ENCODE results near the gene FAM227B.
"Not testable (repeated sequence)": the region's sequence is repeated elsewhere in the genome, so short reads cannot be mapped to it uniquely, and the experiment has no call there.

FAM227B gene

DNA sequence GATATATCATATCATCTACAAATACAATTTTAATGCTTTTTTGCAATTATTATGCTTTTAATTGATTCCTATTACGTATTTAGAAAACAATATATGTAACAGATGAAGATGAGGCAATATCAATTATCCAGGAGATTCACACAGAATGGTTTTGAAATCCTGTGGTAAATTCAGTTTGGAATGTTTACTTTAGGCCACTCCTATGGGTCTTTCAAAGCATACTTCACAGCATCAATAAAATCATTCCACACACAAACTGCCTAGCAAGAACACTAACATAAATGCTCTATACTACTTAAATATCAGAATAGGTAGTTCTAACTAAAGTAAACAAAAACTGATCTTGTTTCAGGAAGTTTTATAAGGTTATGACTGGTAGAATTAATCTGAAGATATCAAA lies 90.5 kb downstream of the FAM227B start:
- DNase-seq (ENCODE audit: low spot score), result no peak
- H3K4me3 ChIP-seq, result no peak overlapping the region
- TF ChIP-seq, protein P1, sequence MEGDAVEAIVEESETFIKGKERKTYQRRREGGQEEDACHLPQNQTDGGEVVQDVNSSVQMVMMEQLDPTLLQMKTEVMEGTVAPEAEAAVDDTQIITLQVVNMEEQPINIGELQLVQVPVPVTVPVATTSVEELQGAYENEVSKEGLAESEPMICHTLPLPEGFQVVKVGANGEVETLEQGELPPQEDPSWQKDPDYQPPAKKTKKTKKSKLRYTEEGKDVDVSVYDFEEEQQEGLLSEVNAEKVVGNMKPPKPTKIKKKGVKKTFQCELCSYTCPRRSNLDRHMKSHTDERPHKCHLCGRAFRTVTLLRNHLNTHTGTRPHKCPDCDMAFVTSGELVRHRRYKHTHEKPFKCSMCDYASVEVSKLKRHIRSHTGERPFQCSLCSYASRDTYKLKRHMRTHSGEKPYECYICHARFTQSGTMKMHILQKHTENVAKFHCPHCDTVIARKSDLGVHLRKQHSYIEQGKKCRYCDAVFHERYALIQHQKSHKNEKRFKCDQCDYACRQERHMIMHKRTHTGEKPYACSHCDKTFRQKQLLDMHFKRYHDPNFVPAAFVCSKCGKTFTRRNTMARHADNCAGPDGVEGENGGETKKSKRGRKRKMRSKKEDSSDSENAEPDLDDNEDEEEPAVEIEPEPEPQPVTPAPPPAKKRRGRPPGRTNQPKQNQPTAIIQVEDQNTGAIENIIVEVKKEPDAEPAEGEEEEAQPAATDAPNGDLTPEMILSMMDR (IDR thresholded peaks at IDR 0.05), result no peak
- no peak overlapping the region for H3K27ac ChIP-seq

DNA sequence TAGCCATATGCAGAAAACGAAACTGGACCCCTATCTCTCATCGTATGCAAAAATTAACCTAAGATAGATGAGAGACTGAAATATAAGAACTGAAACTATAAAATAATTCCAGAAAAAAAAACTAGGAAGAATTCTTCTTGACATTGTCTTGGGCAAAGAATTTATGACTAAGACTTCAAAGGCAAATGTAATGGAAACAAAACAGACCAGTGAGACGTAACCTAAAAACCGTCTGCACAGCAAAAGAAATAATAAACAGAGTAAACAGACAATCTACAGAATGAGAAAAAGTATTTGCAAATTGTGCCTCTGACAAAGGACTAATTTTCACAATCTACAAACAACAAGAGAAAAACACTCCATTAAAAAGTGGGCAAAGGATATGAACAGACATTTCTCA lies 92.3 kb downstream of the FAM227B start:
- Histone ChIP-seq H3K27ac (no peak overlapping the region), H3K4me3 (no peak overlapping the region)
- TF ChIP-seq, protein P1 (IDR thresholded peaks at IDR 0.05), result no peak
- DNase-seq (ENCODE audit: low spot score), result no peak

DNA sequence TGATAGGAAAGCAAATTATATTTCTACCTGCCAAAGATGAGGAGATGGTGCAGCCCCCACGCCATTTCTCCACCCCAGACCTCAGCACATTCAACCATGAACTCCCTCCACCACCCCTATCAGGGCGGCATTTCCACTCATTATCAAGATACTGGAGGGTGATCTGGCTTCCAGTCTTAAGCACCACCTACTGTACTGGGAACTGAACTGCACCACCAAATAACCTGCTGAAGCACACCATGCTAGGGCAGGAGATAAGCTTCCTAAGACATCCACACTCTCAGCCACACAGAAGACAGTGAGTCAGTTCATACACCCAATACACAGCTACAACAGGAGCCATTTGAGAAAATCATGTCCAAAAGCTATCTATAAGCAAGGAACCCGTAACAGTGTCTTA lies 98.8 kb downstream of the FAM227B start:
- TF ChIP-seq, protein P1 (IDR thresholded peaks at IDR 0.05), result no peak
- DNase-seq (ENCODE audit: low spot score), result no peak
- H3K4me3 ChIP-seq, result no peak overlapping the region
- no peak overlapping the region for H3K27ac ChIP-seq

DNA sequence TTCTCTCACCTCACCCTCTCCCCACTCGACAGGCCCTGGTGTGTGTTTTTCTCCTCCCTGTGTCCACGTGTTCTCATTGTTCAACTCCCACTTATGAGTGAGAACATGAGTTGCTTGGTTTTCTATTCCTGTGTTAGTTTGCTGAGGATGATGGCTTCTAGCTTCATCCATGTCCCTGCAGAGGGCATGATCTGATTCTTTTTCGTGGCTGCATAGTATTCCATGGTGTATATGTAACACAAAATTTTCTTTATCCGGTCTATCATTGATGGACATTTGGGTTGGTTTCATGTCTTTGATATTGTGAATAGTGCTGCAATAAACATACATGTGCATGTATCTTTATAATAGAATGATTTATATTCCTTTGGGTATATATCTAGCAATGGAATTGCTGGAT lies 107.9 kb downstream of the FAM227B start:
- not testable (repeated sequence) for H3K4me3 ChIP-seq; H3K27ac ChIP-seq; DNase-seq (ENCODE audit: low spot score)

DNA sequence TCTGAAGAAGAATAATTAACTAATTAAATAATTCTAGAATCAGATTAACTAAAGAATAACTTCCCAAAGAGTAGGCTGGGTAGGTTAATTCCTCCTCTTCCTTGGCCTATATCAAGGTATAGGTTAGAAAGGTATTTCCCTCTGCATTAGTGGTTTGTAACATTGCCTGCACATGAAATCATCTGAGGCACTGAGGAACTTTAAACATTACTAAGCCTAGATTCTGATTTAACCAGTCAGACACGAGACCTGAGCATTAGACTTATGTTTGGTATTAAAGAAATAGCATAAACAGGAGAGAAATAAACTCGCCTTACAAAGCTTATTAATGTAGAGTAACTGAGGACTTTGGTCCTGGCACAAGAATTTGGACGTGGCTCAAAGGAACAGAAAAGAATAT lies 113.4 kb downstream of the FAM227B start:
- Histone ChIP-seq H3K27ac (no peak overlapping the region), H3K4me3 (no peak overlapping the region)
- TF ChIP-seq, protein P1 (IDR thresholded peaks at IDR 0.05), result no peak
- no peak for DNase-seq (ENCODE audit: low spot score)

DNA sequence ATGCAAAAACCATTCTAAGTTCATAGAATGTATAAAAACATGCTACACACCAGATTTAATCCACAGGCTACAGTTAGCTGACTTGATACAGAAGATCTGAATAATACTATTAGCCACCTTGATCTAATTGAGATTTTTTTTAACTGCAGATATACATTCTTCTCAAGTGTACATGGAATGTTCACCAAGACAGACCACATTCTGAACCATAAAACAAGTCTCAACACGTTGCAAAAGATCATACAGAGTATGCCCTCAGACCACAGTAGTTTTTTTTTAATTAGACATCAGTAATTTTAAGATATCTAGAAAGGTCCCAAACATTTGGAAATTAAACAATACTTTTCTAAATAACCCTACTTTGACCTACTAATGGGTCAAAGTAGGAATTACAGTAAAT lies 114.3 kb downstream of the FAM227B start:
- Histone ChIP-seq H3K4me3 (no peak overlapping the region), H3K27ac (no peak overlapping the region)
- no peak for DNase-seq (ENCODE audit: low spot score)
- TF ChIP-seq, protein P1 (IDR thresholded peaks at IDR 0.05), result no peak

DNA sequence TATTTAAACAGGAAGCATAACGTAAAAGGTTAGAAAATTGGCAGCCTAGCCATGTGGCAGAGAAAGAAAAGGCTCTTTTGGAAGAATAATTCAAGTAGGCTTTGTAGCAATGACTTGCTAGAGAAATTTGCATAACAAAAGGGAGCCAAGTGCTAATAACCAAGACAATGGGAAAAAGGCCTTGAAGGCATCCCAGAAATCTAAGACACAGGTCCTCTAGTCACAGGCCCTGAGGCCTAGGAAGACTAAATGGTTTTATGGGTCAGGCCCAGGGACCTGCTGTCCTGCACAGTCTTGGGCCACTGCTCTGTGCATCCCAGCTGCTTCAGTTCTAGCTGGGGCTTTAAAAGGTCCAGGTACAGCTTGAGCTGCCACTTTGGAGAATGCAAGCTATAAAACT lies 119.0 kb downstream of the FAM227B start:
- Histone ChIP-seq H3K27ac (no peak overlapping the region), H3K4me3 (no peak overlapping the region)
- TF ChIP-seq, protein P1 (IDR thresholded peaks at IDR 0.05), result no peak
- DNase-seq (ENCODE audit: low spot score), result no peak
